Testis (tissue), 3 donors: ENCODE measurements around the gene CCR1. TPM values are rescaled to one million over a fixed set of nuclear protein-coding genes. Genes with fewer than 3 reads are reported as not detected.

ENCODE experiments used
- DNase-seq: peaks from one replicate; pipeline ENCODE4 v3.0.0-alpha.2; 2019
- H3K27ac ChIP-seq, 2 donors: fragments of 200-600 bp; sonication (generic); one replicate each; pipeline ENCODE4 v1.5.1; 2019
- H3K27me3 ChIP-seq: fragments of 200-600 bp; sonication (generic); one replicate; pipeline ENCODE4 v1.5.1; 2019
- H3K36me3 ChIP-seq: fragments of 200-600 bp; sonication (generic); one replicate; pipeline ENCODE4 v1.5.1; 2017; ENCODE audit warnings: low read depth; ENCODE audit errors: missing control alignments
- H3K4me1 ChIP-seq: fragments of 200-600 bp; sonication (generic); one replicate; pipeline ENCODE4 v1.5.1; 2019
- H3K4me3 ChIP-seq, 2 donors: fragments of 200-600 bp; sonication (generic); one replicate each; pipeline ENCODE4 v1.5.1; 2017 to 2019
- H3K9me3 ChIP-seq: fragments of 200-600 bp; sonication (generic); one replicate; pipeline ENCODE4 v1.5.1; 2017
- POLR2A ChIP-seq: fragments of 450-650 bp; IDR thresholded peaks from one replicate; pipeline ENCODE4 v1.6.1; 2017; ENCODE audit warnings: antibody characterized with exemption, mild to moderate bottlenecking, moderate library complexity
- WGBS, 2 donors: methylation state at CpG; one replicate each; pipeline ENCODE4 v1.1.5; 2018; 5-methylcytosine and 5-hydroxymethylcytosine counted together
- intact Hi-C: fragments of 100-400 bp; cut with DNase I; formaldehyde crosslinking; loops from one replicate; pipeline ENCODE4 v1.15.1; 2023; ENCODE audit warnings: low total_unique reads
- polyA plus RNA-seq: library from polyadenylated mRNA; stranded (reverse); fragments of 350-450 nt; fragmentation: Illumina TruSeq; extraction: RNeasy Lipid Tissue Mini Kit (QIAGEN cat#74804); gene quantifications from one replicate; pipeline ENCODE4 v1.2.3, GENCODE V29; 2014; ENCODE audit warnings: low read depth, low replicate concordance; ENCODE audit not compliant: insufficient read depth
- total RNA-seq, 2 donors: library from RNA; depleted of rRNA; stranded (reverse); fragments of >200 nt; gene quantifications; one replicate each; pipeline ENCODE4 v1.2.3, GENCODE V29; 2016
- TF ChIP-seq, protein P1 (sequence below), 3 experiments: fragments of 450-650 bp in 2 of 3; fragments of 200-600 bp in 1 of 3; sonication (generic) in 1 of 3; IDR thresholded peaks; one replicate each; pipeline ENCODE4 v1.5.1; 2016 to 2019; ENCODE audit warnings: antibody characterized with exemption in 3 of 3, mild to moderate bottlenecking in 2 of 3, moderate library complexity in 1 of 3

Gene CCR1
- total and polyA plus RNA-seq, 3 donors from 2014 or later: 0.16 to 4.9 (median 1.8) TPM

DNA sequence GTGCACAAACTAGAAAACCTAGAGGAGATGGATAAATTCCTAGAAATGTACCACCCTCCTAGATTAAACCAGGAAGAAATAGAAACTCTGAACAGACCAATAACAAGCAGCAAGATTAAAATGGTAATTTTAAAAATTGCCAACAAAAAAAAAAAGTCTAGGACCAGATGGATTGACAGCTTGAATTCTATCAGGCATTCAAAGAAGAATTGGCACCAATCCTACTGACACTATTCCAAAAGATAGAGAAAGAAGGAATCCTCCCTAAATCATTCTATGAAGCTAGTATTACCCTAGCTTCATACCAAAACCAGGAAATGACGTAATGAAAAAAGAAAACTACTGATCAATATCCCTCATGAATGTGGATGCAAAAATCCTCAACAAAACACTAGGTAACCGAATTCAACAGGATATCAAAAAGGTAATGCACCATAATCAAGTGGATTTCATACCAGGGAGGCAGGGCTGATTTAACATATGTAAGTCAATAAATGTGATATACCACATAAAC, 10.1 kb upstream of the CCR1 start:
- intact Hi-C loops: no loop called here
- no peaks in the 10 kb centered on the region for H3K4me1 ChIP-seq
- no peak for TF ChIP-seq POLR2A
- TF ChIP-seq, protein P1, sequence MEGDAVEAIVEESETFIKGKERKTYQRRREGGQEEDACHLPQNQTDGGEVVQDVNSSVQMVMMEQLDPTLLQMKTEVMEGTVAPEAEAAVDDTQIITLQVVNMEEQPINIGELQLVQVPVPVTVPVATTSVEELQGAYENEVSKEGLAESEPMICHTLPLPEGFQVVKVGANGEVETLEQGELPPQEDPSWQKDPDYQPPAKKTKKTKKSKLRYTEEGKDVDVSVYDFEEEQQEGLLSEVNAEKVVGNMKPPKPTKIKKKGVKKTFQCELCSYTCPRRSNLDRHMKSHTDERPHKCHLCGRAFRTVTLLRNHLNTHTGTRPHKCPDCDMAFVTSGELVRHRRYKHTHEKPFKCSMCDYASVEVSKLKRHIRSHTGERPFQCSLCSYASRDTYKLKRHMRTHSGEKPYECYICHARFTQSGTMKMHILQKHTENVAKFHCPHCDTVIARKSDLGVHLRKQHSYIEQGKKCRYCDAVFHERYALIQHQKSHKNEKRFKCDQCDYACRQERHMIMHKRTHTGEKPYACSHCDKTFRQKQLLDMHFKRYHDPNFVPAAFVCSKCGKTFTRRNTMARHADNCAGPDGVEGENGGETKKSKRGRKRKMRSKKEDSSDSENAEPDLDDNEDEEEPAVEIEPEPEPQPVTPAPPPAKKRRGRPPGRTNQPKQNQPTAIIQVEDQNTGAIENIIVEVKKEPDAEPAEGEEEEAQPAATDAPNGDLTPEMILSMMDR (IDR thresholded peaks at IDR 0.05): no peak
- H3K9me3 ChIP-seq: no peaks in the 10 kb centered on the region
- no peak for DNase-seq
- WGBS, 2 donors: 60 to 77% methylated on average over 2 of the region's 2 CpGs
- no peaks in the 10 kb centered on the region for H3K36me3 ChIP-seq
- no peak overlapping the region for H3K27ac ChIP-seq
- H3K4me3 ChIP-seq: no peak overlapping the region
- no peaks in the 10 kb centered on the region for H3K27me3 ChIP-seq

DNA sequence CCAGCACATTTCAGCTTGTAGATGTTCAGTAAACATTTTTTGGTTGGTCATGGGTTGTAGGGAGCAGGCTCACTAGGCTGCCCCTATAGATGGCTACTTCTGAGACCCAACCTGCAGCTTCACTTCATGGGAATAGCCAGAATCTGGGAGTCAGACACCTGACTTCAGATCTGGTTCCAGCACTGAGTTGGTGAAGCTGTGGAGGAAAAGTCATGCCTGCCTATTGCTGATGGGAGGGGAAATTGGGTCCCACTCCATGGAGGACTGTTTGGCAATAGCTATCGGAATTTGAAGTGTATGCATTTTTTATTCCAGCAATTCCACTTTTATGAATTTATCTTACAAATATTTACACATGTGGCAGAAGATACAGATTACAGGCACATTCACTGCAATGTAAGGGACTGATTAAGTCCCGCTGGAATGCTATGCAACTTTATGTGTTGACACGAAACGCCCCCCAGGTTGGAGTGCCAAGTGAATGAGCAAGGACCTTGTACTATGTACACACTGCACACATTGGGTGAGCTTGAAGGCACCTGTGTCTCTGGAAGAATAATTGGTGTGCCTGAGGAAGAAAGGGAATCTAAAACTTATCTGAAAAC, 7.8 kb upstream of the CCR1 start:
- Histone ChIP-seq H3K36me3 (no peaks in the 10 kb centered on the region), H3K27me3 (no peaks in the 10 kb centered on the region), H3K27ac (no peak overlapping the region), H3K9me3 (no peaks in the 10 kb centered on the region), H3K4me1 (no peaks in the 10 kb centered on the region), H3K4me3 (no peak overlapping the region)
- TF ChIP-seq, protein P1 (IDR thresholded peaks at IDR 0.05): no peak
- no peak for TF ChIP-seq POLR2A
- DNase-seq: no peak
- intact Hi-C loops: no loop called here
- 76 to 89% methylated on average over 4 of the region's 4 CpGs for WGBS, 2 donors

DNA sequence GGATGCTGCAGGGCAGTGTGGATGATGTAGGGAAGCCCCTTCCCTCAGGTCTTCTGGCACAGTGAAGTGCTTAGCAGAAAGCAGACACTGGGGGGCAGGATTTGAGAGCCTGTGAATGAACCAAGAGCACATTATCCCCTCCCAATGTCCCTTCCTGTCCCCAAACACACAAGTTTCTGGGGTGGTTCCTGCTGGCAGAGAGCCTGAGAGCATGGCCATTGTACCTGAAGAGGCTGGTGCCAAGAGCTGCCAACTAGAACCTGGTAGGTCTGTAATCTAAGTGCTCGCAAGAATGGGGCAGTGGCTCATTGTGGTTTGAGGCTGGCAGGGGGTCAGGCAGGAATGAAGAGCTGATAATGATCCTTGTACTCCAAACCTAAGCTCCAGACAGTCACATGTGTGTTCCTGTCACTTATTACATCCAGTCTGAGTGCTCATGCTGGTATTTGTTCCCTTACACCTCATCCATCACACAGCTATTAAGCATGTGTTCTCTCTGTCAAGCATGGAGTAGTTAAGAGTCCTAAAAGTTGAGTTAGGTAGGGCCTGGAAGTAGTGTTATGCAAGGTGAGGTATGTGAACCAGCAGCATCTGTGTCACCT, 6.7 kb upstream of the CCR1 start:
- no peak for DNase-seq
- WGBS, 2 donors: 83 to 100% methylated on average over 1 of the region's 1 CpG
- no peak overlapping the region for H3K4me3 ChIP-seq
- no peak for TF ChIP-seq POLR2A
- TF ChIP-seq, protein P1 (IDR thresholded peaks at IDR 0.05): no peak
- no peaks in the 10 kb centered on the region for H3K36me3 ChIP-seq
- no peaks in the 10 kb centered on the region for H3K27me3 ChIP-seq
- intact Hi-C loops: no loop called here
- no peak overlapping the region for H3K27ac ChIP-seq
- no peaks in the 10 kb centered on the region for H3K4me1 ChIP-seq
- no peaks in the 10 kb centered on the region for H3K9me3 ChIP-seq

DNA sequence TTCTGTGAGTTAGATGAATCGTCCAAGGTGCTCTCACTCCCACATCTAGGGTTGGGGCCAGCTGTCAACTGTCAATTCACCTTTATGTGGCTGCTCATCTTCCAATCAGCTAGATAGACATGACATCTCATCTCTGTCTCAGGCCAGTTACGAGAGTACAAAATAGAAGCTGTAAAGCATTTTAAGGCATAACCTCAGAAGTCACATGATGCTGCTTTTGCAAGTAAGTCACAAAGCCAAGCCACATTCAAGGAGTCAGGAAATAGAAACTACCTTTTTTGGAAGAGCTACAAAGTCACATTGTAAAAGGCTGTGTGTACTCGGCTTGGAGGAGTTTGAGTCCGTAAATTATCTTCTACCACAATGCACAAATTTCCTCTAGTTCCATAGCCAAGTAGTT, 5.1 kb upstream of the CCR1 start:
- H3K27ac ChIP-seq: no peak overlapping the region
- intact Hi-C loops: no loop called here
- H3K36me3 ChIP-seq: no peaks in the 10 kb centered on the region
- TF ChIP-seq POLR2A: no peak
- TF ChIP-seq, protein P1 (IDR thresholded peaks at IDR 0.05): no peak
- H3K4me3 ChIP-seq: no peak overlapping the region
- DNase-seq: no peak
- H3K27me3 ChIP-seq: no peaks in the 10 kb centered on the region
- H3K4me1 ChIP-seq: no peaks in the 10 kb centered on the region
- no peaks in the 10 kb centered on the region for H3K9me3 ChIP-seq
- WGBS, 2 donors: 54 to 67% methylated on average over 4 of the region's 4 CpGs

DNA sequence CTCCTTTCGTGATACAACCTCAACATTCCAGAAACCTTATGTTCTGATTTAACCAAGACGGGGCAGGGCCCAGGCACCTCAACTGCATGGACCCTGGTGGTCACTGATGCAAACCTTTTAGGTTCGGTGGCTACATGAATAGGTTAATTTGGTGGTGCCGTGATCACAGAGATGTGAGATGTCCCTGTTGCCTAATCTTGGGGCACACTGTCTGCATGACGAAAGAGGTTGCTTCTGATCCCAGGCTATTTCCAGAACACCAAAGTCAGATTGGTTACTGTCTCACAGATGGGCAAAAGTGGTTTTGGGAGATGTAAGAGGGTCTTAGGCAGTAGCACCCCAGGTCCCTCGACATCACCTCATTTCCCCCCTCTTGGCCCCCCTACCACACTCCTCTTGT, 4.0 kb upstream of the CCR1 start:
- TF ChIP-seq POLR2A: no peak
- TF ChIP-seq, protein P1 (IDR thresholded peaks at IDR 0.05): no peak
- no peaks in the 10 kb centered on the region for H3K9me3 ChIP-seq
- no peaks in the 10 kb centered on the region for H3K36me3 ChIP-seq
- H3K4me3 ChIP-seq: no peak overlapping the region
- H3K27me3 ChIP-seq: no peaks in the 10 kb centered on the region
- WGBS, 2 donors: 70 to 85% methylated on average over 6 of the region's 6 CpGs
- intact Hi-C loops: no loop called here
- no peaks in the 10 kb centered on the region for H3K4me1 ChIP-seq
- no peak overlapping the region for H3K27ac ChIP-seq
- no peak for DNase-seq
